ENCODE results near the gene APP.

DNA sequence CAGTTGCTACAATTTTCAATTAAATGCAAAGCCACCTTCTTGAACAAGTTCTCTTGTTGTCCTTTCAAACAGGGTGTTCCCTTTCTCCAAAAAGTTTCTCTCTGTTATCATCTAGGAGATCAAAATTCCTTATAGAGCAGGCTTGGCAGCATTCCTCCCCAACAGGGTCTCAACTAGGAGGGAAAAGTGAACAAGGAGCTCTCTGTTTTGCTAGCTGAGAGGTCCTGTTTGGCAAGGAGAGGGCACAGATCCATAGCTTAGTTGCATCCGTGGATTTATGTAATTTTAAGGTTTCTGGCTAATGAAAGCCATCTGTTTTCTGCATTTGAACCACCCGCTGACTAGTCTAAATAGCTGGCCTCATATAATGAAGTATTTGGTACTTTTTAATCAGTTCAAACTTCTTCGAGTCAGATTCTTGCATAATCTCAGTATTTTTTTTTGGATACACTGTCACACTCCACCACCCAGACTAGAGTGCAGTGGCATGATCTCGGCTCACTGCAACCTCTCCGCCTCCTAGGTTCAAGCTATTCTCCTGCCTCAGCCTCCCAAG, 54.0 kb downstream of the APP start:
- TF ChIP-seq, protein P1, sequence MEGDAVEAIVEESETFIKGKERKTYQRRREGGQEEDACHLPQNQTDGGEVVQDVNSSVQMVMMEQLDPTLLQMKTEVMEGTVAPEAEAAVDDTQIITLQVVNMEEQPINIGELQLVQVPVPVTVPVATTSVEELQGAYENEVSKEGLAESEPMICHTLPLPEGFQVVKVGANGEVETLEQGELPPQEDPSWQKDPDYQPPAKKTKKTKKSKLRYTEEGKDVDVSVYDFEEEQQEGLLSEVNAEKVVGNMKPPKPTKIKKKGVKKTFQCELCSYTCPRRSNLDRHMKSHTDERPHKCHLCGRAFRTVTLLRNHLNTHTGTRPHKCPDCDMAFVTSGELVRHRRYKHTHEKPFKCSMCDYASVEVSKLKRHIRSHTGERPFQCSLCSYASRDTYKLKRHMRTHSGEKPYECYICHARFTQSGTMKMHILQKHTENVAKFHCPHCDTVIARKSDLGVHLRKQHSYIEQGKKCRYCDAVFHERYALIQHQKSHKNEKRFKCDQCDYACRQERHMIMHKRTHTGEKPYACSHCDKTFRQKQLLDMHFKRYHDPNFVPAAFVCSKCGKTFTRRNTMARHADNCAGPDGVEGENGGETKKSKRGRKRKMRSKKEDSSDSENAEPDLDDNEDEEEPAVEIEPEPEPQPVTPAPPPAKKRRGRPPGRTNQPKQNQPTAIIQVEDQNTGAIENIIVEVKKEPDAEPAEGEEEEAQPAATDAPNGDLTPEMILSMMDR (IDR thresholded peaks at IDR 0.05), result no peak
- TF ChIP-seq EP300 (IDR thresholded peaks at IDR 0.05) (no peak), POLR2A (IDR thresholded peaks at IDR 0.05) (no peak), POLR2AphosphoS5 (IDR thresholded peaks at IDR 0.05) (no peak)
